Effector CD4-positive, alpha-beta T cell (primary cell): ENCODE data around the gene MLLT11.
A peak's percentile ranks its signal among the peaks of the same experiment; 100 is the strongest.
"Not testable (repeated sequence)": the region's sequence is repeated elsewhere in the genome, so short reads cannot be mapped to it uniquely, and the experiment has no call there.

Source experiments
- DNase-seq: peaks from one replicate; pipeline ENCODE4 v3.0.0-alpha.2; 2020

The MLLT11 gene

DNA sequence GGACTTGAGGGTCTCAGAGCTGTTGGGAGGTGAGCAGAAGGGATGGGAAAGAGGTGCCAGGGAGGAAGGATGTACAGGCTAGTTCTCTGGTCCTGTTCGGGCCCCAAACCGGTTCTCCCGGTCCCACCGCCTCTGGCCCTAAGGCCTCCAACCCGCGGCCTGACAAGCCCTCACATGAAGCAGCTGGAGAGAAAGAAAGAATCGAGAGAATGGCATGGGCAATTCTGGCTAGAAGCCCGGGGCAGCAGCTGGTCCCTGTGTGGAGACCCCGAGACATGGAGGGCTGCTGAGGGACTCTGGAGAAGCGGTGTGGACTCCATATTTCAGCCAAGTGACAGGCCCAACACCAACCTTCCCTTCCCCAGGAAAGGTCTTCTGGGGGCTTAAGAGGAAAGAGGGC is 1.5 kb upstream of the MLLT11 start:
- DNase-seq, result no peak

GRCh38 chr1:151059109-151060006 is 839 bp upstream of the MLLT11 start, which contains the start of gene CDC42SE1:
Gene CDC42SE1, minus strand, starts transcription at chr1:151059622. Its CDS starts 3,892 bp downstream, at chr1:151055730.
- DNase-seq, result peak; percentile 77

GRCh38 chr1:151060657-151061421 is 642 bp downstream of the MLLT11 start:
- no peak for DNase-seq

- DNase-seq, result no peak
These were observed 1.5 kb downstream of the MLLT11 start for GRCh38 chr1:151061704-151062103.

DNA sequence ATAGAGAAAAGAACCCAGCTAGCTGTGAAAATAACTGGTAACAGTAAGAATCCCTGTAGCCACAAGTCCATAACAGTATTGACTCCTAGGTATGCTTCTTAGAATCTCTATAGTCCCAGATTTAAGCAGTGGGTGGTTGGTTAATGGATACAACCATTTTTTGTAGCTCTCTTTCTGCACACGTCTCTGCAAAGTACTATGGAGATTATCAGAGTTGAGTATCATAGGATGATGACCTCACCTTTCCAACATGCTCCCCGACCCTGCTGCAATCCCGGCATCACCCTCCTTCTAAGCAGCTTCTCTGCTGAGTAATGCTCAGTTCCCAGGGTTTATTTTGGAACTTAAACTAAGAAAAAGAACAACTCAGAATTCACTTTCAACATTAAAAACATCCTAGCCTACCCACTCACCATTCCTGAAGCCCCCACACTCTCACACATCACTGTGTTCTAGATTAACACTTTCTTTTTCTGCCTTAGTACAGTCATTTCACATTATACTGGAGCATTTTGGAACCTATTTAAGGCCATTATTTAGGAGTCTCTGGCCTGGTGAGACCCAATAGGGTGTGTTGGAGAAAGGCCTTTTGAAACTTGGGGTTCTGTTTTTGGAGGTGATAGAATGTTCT is 2.7 kb downstream of the MLLT11 start:
- no peak for DNase-seq

DNA sequence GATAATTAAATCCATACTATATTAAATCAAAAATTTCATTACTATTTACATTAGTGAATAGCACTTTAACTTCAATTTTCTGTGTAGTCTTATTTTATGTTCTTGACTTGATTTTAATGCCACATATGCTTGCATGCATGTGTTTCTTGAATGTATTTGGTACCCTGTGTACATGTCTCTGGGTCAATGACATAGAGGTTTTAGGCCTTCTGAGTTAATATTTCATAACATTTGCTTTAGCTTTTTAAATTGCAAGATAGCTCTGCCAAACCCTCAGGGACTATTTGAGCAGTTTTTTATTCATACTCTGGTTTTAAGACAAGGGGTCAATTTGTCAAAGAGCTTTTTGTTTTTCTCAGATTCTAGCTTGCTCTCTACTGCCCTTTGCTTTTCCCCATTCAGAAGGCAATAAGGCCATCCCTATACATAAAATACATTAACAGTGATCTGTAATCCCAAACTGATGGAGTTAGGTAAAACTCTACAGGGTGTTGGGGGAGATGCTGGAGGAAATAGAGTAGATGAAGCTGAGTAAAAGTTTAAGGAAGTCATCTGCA is 5.0 kb downstream of the MLLT11 start:
- DNase-seq, result no peak

DNA sequence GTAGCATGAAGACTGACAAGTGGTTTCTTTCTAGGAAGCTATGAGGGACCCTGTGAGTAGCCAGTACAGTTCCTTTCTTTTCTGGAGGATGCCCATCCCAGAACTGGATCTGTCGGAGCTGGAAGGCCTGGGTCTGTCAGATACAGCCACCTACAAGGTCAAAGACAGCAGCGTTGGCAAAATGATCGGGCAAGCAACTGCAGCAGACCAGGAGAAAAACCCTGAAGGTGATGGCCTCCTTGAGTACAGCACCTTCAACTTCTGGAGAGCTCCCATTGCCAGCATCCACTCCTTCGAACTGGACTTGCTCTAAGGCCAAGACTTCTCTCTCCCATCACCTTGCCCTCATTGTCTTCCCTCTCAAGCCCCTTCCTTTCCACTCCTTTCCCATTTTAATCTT is 7.0 kb downstream of the MLLT11 start:
- no peak for DNase-seq

DNA sequence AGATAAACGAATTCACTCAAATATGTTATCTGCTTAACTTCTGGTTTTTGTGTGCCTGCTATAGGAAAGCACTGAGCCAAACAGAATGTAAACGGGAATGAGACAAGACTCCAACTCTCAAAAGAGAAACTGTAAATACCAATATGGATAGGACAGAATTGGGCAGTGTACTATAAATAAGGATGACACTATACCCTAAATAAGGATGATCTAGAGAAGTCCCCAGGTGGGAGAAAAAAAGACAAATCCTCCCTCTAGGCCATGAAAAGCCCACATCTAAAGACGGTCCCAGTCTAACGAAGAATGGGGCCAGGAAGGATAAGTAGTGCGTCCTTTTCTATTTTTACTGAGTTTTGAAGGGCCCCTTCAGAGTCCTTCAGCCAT is 8.9 kb downstream of the MLLT11 start:
- DNase-seq, result no peak

DNA sequence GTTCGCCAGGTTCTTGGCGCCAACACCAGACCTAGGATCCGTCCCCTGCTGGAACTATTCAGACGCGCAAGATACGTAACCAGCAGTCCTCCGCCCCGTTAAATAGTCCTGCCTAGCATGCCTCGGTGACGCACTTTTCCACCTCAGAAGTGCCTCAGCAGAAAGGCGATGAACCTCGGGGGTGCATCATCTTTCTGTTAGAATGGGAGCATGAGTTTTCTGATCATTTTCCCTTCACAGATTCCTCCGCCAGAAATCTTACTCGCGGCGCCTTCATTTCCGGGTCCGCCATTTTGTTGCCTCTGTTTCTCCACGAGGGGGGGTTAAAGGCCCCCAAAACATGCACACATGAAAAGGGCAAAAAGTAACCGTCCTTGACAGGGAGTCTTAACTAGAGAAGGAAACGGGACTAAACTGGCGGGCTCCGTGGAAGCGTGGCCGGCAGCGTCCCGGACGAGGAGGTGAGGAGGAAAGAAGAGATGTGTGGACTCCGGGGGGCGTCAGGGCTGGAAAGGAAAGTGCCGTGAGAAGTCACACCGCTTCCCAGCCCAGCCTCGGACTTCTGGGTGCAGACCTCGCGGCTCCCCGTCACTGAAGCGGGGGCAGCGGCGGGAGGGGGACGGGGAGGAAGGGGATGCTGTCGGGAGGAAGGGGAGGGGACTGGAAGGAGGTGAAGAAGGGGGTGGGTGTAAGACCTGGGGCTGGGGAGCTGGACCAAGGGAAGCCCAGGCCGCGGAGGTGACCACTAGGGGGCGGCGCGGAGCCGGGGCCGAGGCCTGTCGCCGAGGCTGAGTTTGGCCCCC is 10.5 kb downstream of the MLLT11 start, which contains the start of gene GABPB2:
Gene GABPB2, plus strand, starts transcription at position 288 of the 803 bp plus-strand sequence. CDS start 17,429 bp downstream, outside the sequence.
- peak; percentile 78 for DNase-seq

DNA sequence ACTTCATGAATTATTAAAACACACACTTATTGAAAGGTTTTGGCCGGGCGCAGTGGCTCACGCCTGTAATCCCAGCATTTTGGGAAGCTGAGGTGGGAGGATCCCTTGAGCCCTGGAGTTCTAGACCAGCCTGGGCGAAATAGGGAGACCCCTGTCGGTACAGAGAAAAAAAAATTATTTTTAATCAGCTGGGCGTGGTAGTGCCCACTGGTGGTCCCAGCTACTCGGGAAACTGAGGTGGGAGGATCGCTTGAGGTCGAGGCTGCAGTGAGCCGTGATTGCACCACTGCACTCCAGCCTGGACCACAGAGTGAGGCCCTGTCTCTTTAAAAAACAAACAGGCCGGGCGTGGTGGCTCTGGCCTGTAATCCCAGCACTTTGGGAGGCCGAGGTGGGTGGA is 12.0 kb downstream of the MLLT11 start:
- DNase-seq, result no peak

GRCh38 chr1:151085953-151086559 is 25.9 kb downstream of the MLLT11 start:
- DNase-seq, result no peak

GRCh38 chr1:151097426-151097825 is 37.2 kb downstream of the MLLT11 start:
- DNase-seq, result not testable (repeated sequence)

DNA sequence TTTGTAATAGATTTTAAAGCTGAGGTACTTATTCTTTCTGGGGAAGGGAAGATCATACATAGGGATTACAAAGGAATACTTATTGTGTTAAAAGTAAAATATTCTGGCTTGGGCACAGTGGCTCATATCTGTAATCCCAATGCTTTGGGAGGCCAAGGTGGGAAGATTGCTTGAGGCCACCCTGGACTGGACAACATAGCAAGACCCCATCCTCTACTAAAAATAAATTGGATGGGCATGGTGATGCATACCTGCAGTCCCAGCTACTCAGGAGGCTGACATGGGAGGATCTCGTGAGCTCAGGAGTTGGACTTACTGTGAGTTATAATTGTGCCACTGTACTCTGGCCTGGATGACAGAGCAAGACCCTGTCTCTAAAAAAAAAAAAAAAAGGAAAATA is 37.9 kb downstream of the MLLT11 start:
- DNase-seq, result no peak

DNA sequence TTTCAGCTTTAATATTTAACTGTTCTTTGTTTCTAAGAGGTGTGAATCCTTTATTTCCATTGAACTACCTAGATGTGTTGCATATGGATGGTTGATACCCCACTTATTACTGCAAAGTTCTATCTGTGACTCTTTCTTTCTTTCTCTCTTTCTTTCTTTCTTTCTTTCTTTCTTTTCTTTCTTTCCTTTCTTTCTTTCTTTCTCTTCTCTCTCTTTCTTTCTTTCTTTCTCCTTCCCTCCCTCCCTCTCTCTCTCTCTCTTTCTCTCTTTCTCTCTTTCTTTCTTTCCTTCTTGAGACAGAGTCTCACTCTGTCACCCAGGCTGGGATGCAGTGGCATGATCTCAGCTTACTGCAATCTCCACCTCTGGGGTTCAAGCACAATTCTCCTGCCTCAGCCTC is 44.4 kb downstream of the MLLT11 start:
- DNase-seq, result no peak

DNA sequence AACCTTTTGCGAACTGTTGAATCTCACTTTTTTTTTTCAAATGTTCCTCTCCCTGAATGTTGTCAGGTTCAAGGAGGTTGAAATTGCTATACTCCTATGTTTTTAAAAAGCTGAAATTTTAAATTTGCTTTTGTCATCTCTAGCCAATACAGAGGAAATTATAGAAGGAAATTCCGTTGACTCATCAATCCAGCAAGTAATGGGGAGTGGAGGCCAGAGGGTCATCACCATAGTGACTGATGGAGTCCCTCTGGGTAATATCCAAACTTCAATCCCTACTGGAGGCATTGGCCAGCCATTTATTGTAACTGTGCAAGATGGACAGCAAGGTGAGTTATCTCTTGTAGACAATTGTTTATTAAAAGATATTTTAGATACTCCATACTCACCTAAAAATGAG is 46.7 kb downstream of the MLLT11 start:
- no peak for DNase-seq

GRCh38 chr1:151108331-151108730 is 48.1 kb downstream of the MLLT11 start:
- no peak for DNase-seq

DNA sequence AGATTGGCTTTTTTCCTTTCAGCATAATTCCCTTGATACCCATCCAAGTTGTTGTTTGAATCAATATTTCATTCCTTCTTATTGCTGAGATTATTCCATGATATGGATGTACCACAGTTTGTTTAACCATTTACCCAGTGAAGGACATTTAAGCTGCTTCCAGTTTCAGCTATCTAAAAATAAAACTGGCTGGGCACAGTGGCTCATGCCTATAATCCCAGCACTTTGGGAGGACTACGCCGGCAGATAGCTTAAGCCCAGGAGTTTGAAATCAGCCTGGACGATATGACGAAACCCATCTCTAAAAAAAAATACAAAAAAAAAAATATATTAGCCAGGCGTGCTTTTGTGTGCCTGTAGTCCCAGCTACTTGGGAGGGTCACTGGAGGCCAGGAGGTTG is 53.7 kb downstream of the MLLT11 start:
- no peak for DNase-seq
